B cell (primary cell): ENCODE data around the gene COLQ. TPM values are rescaled to one million over a fixed set of nuclear protein-coding genes. Genes with fewer than 3 reads are reported as not detected.

Source experiments
- ATAC-seq: fragments of 200-7000 bp; cut with Tn5 transposase; one replicate; pipeline ENCODE4 v1.10.0; 2021; ENCODE audit warnings: low read depth, mild to moderate bottlenecking, moderate number of reproducible peaks, moderate library complexity
- CTCF ChIA-PET: fragments of 350-600 bp; sonication (Branson Sonifier 250); formaldehyde crosslinking; loops from one replicate; lab custom pipeline; 2021; ENCODE audit warnings: antibody characterized with exemption, inconsistent platforms; lab: Charles Lee
- POLR2A ChIA-PET: fragments of 350-600 bp; sonication (Branson Sonifier 250); formaldehyde crosslinking; loops from one replicate; lab custom pipeline; 2021; ENCODE audit warnings: antibody characterized with exemption; lab: Charles Lee
- DNase-seq: peaks from one replicate; pipeline ENCODE4 v3.0.0; 2013
- H2AFZ ChIP-seq: 2 replicates; pipeline ENCODE4 v1.6.1; 2012; ENCODE audit warnings: mild to moderate bottlenecking, low read depth, low read length; ENCODE audit not compliant: insufficient read depth, poor library complexity, severe bottlenecking
- H3K27ac ChIP-seq, 2 donors: 1 replicate in 1 of 2; 2 replicates in 1 of 2; pipeline ENCODE4 v1.5.1; 2012 to 2013; ENCODE audit warnings: low read length in 2 of 2, mild to moderate bottlenecking in 2 of 2, moderate library complexity in 1 of 2
- H3K27me3 ChIP-seq, 4 experiments: fragments of 200-600 bp in 1 of 4; sonication (generic) in 1 of 4; replicated peaks in 1 of 4; 1 replicate in 2 of 4; 2 replicates in 2 of 4; pipeline versions ENCODE4 v1.6.1 to v1.7.0; 2013 to 2016; ENCODE audit warnings: low read length in 3 of 4, mild to moderate bottlenecking in 2 of 4, mixed read lengths in 1 of 4, moderate library complexity in 1 of 4; ENCODE audit not compliant: insufficient read depth in 4 of 4, control insufficient read depth in 3 of 4; ENCODE audit errors: control extremely low read depth in 1 of 4
- H3K36me3 ChIP-seq, 2 experiments: replicated peaks in 1 of 2; 1 replicate in 1 of 2; 2 replicates in 1 of 2; pipeline versions ENCODE4 v1.6.1 to v1.7.1; 2013; ENCODE audit warnings: low read length in 1 of 2; ENCODE audit not compliant: insufficient read depth in 2 of 2, control insufficient read depth in 1 of 2; ENCODE audit errors: control extremely low read depth in 1 of 2, extremely low read depth in 1 of 2
- H3K4me1 ChIP-seq, 2 donors: fragments of 200-600 bp in 1 of 2; sonication (generic) in 1 of 2; 1 replicate in 1 of 2; 2 replicates in 1 of 2; pipeline versions ENCODE4 v1.5.1 to v1.6.1; 2013 to 2017; ENCODE audit warnings: low read length in 2 of 2; ENCODE audit not compliant: control insufficient read depth in 2 of 2, insufficient read depth in 2 of 2
- H3K4me2 ChIP-seq: replicated peaks from 2 replicates; pipeline ENCODE3; 2012; ENCODE audit warnings: mild to moderate bottlenecking, low read depth, low read length; ENCODE audit not compliant: poor library complexity, severe bottlenecking
- H3K4me3 ChIP-seq, 5 experiments: fragments of 200-600 bp in 1 of 5; sonication (generic) in 1 of 5; 1 replicate in 3 of 5; 2 replicates in 2 of 5; pipeline versions ENCODE4 v1.5.1 to v1.7.0; 2011 to 2016; ENCODE audit warnings: low read length in 4 of 5, mild to moderate bottlenecking in 4 of 5, low read depth in 2 of 5, control low read depth in 1 of 5, moderate library complexity in 1 of 5; ENCODE audit not compliant: insufficient read depth in 1 of 5; ENCODE audit errors: control extremely low read depth in 1 of 5, extremely low read depth in 1 of 5
- H3K79me2 ChIP-seq: fragments of 200-600 bp; sonication (generic); one replicate; pipeline ENCODE4 v1.6.0; 2016; ENCODE audit warnings: low read length; ENCODE audit not compliant: control insufficient read depth, insufficient read depth
- H3K9ac ChIP-seq: fragments of 200-600 bp; sonication (generic); 2 replicates; pipeline ENCODE4 v1.6.1; 2017; ENCODE audit warnings: mild to moderate bottlenecking, low read length, moderate library complexity
- H3K9me3 ChIP-seq, 3 donors: one replicate each; pipeline versions ENCODE4 v1.6.1 to v1.7.1; 2013; ENCODE audit warnings: low read length in 2 of 3; ENCODE audit not compliant: control insufficient read depth in 2 of 3, insufficient read depth in 1 of 3; ENCODE audit errors: control extremely low read depth in 1 of 3
- H4K20me1 ChIP-seq: 2 replicates; pipeline ENCODE4 v1.6.0; 2012; ENCODE audit warnings: mild to moderate bottlenecking, low read length; ENCODE audit not compliant: insufficient read depth, control insufficient read depth, poor library complexity, severe bottlenecking
- H3K27ac Mint-ChIP-seq: one replicate; pipeline ENCODE4 v1.8.0; 2021; ENCODE audit warnings: mixed read lengths
- H3K27me3 Mint-ChIP-seq: one replicate; pipeline ENCODE4 v1.8.0; 2021; ENCODE audit warnings: mixed read lengths
- H3K4me1 Mint-ChIP-seq: one replicate; pipeline ENCODE4 v1.8.0; 2021; ENCODE audit warnings: mixed read lengths
- H3K4me3 Mint-ChIP-seq: one replicate; pipeline ENCODE4 v1.8.0; 2021; ENCODE audit warnings: mixed read lengths
- H3K9me3 Mint-ChIP-seq: one replicate; pipeline ENCODE4 v1.8.0; 2022; ENCODE audit warnings: mixed read lengths; ENCODE audit not compliant: insufficient read depth
- CTCF ChIP-seq: fragments of 200-600 bp; IDR thresholded peaks from one replicate; pipeline ENCODE4 v1.8.0; 2022; ENCODE audit warnings: antibody characterized with exemption, mild to moderate bottlenecking
- EZH2 ChIP-seq: IDR thresholded peaks from 2 replicates; pipeline ENCODE4 v1.6.1; 2012; ENCODE audit warnings: borderline replicate concordance, low read depth, mild to moderate bottlenecking, moderate library complexity, low read length; ENCODE audit not compliant: insufficient read depth, poor library complexity, severe bottlenecking
- WGBS: methylation state at CpG from one replicate; pipeline ENCODE4 v1.1.5; 2013; ENCODE audit warnings: missing lambda C conversion rate; ENCODE audit not compliant: insufficient coverage; 5-methylcytosine and 5-hydroxymethylcytosine counted together
- intact Hi-C: fragments of 100-400 bp; cut with micrococcal nuclease; formaldehyde crosslinking; loops from one replicate; pipeline ENCODE4 v1.10.0; 2022
- polyA plus RNA-seq: library from polyadenylated mRNA; depleted of rRNA; stranded (reverse); fragments of >200 nt; gene quantifications from 2 replicates; pipeline ENCODE4 v1.2.3, GENCODE V29; 2012
- small RNA-seq: library from RNA; depleted of rRNA; stranded (forward); fragments of <200 nt; gene quantifications from one replicate; pipeline ENCODE3, GENCODE V24; 2012; ENCODE audit warnings: low replicate concordance, low read depth; ENCODE audit not compliant: insufficient read length
- total RNA-seq, 2 donors: library from RNA; stranded (reverse); fragments of 120-200 nt in 1 of 2; gene quantifications; 1 replicate in 1 of 2; 2 replicates in 1 of 2; pipeline versions ENCODE4 v1.2.3 to v1.2.4, GENCODE V29; 2013 to 2022

Gene COLQ
- total and polyA plus RNA-seq, 2 donors (not counting 1 experiment from before 2014, with no cell fraction given), result 1.9 to 2.5 TPM

DNA sequence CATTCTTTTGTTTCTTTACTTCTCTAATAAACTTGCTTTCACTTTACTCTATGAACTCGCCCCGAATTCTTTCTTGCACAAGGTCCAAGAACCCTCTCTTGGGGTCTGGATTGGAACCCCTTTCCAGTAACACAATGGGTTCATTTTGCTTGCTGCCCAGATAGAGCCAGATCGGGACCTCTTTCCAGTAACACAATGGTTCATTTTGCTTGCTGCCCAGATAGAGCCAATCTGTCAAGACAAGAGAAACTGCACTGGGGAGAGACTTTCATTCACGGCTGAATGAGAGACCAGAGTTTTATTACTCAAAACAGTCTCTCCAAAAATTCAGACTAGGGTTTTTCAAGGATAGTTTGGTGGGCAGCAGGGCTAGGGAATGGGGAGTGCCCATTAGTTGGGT, 119.6 kb downstream of the COLQ start:
- Histone ChIP-seq H3K79me2 (peaks cover 5% of the 10 kb centered on the region), H4K20me1 (no peaks in the 10 kb centered on the region), H3K9ac (no peak overlapping the region), H3K4me1 (peaks cover 32 to 36% of the 10 kb centered on the region in 2 donors), H3K4me3 (peak overlapping the region in 1 of 5 experiments; percentile 19), H2AFZ (no peak overlapping the region), H3K9me3 (peaks cover 0 to 15% (median 0%) of the 10 kb centered on the region in 3 donors), H3K27me3 (no peaks in the 10 kb centered on the region), H3K36me3 (no peaks in the 10 kb centered on the region), H3K4me2 (peak overlapping the region; percentile 12), H3K27ac (no peak overlapping the region)
- Mint-ChIP-seq H3K4me1 (peaks cover 39% of the 10 kb centered on the region), H3K4me3 (no peak overlapping the region), H3K9me3 (no peaks in the 10 kb centered on the region), H3K27ac (no peak overlapping the region), H3K27me3 (no peaks in the 10 kb centered on the region)
- TF ChIP-seq CTCF (no peak), EZH2 (no peak)
- intact Hi-C loops, result loop anchor here (10.0 kb wide), 1 partner anchor 477 kb away; no protein-coding TSS in a partner anchor
- ATAC-seq (no peak), DNase-seq (no peak)
- WGBS, result 95% methylated on average over 4 of the region's 4 CpGs
- ChIA-PET CTCF (interaction anchor here (1.9 to 14.6 kb wide), 4 partner anchors 136 to 293 kb away, joined by 6 to 421 read pairs (median 162); partner anchors contain the start of gene CAPN7), POLR2A (no interaction called here)

Small RNA genes lying within 50 kb of the gene (small RNA-seq; reads per million reads assigned to genes)
- gene MIR4270 (not detected), gene RN7SL110P (not detected), gene RNU6-1024P (not detected)

Other genes starting within 250 kb of the COLQ start
- gene SH3BP5, start 189.1 kb downstream of the COLQ start, total RNA-seq, result 73.6 and 76.6 TPM in 2 replicates
- 92.3 and 156 TPM in 2 replicates for gene SH3BP5, start 189.1 kb downstream of the COLQ start, polyA plus RNA-seq
- gene METTL6, start 94.2 kb downstream of the COLQ start, total RNA-seq, result 23.9 and 27.1 TPM in 2 replicates
- 7.6 and 7.7 TPM in 2 replicates for gene METTL6, start 94.2 kb downstream of the COLQ start, polyA plus RNA-seq
- gene EAF1, start 94.1 kb downstream of the COLQ start, total RNA-seq, result 19.8 TPM in 2 replicates
- 8.3 and 12.3 TPM in 2 replicates for gene EAF1, start 94.1 kb downstream of the COLQ start, polyA plus RNA-seq
- gene HACL1, start 79.9 kb upstream of the COLQ start, total RNA-seq, result 38.7 and 38.9 TPM in 2 replicates
- gene HACL1, start 79.9 kb upstream of the COLQ start, polyA plus RNA-seq, result 18.2 and 20.8 TPM in 2 replicates
- 21.9 and 25.3 TPM in 2 replicates for gene BTD, start 80.0 kb upstream of the COLQ start, total RNA-seq
- gene BTD, start 80.0 kb upstream of the COLQ start, polyA plus RNA-seq, result 8.2 and 8.8 TPM in 2 replicates